Measurements from ENCODE around the gene DDX42. TPM values are rescaled to one million over a fixed set of nuclear protein-coding genes. Genes with fewer than 3 reads are reported as not detected.

The DDX42 gene
- total RNA-seq, 1 experiment from 2014 or later, result 184 TPM

DNA sequence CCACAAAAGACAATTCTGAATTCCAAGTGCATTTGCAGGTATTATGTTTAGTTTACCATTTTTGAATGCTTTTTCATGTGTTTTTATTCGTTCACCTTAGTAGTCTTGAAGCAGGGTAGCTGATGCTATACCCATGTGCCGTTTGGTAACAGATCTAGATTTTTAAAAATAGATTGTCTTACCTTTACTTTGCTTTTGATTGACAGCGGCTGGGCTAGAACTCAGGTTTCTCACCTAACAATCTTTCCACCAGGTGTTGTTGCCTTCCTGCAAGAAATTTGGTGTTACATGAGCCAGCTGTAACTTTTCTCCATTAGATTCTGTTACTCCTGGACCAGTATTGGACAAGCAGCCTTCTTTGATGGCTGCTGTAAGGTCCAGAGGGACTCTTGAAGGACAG is 55.0 kb downstream of the DDX42 start:
- Histone ChIP-seq H3K56ac (ENCODE audit: insufficient read length, low read depth, low read length) (no peak overlapping the region), H2BK20ac (ENCODE audit: low read depth, low read length, poor library complexity, severe bottlenecking) (no peak overlapping the region), H3K14ac (ENCODE audit: insufficient read depth, low read length) (no peak overlapping the region), H3K4me2 (ENCODE audit: insufficient read depth, insufficient read length, low read length) (peak overlapping the region; percentile 69), H3K23ac (ENCODE audit: insufficient read length, low read depth, low read length) (no peak overlapping the region), H3T11ph (ENCODE audit: low read length) (no peak overlapping the region), H2BK15ac (ENCODE audit: low read depth, low read length) (no peak overlapping the region), H3K18ac (ENCODE audit: insufficient read length, low read depth, low read length) (no peak overlapping the region), H2BK5ac (ENCODE audit: insufficient read length, low read length) (no peak overlapping the region), H2BK120ac (ENCODE audit: low read depth, low read length, poor library complexity, severe bottlenecking) (no peak overlapping the region), H3K9me3 (ENCODE audit: control insufficient read depth, low read depth, low read length) (no peaks in the 10 kb centered on the region), H2AK5ac (ENCODE audit: insufficient read length, low read length) (no peak overlapping the region), H2AFZ (ENCODE audit: low read length) (no peak overlapping the region), H3K79me1 (ENCODE audit: insufficient read depth, low read depth, low read length, poor library complexity, severe bottlenecking) (peaks cover 3% of the 10 kb centered on the region), H3K23me2 (ENCODE audit: insufficient read length, low read depth, low read length, poor library complexity, severe bottlenecking) (peaks cover 6% of the 10 kb centered on the region), H3K79me2 (ENCODE audit: insufficient read depth, low read length) (peaks cover 8% of the 10 kb centered on the region; the same call in 1 of the 2 replicates), H3K27ac (ENCODE audit: insufficient read length, low read depth, low read length) (no peak overlapping the region), H3K27me3 (ENCODE audit: insufficient read depth, low read length) (no peaks in the 10 kb centered on the region), H4K5ac (ENCODE audit: insufficient read length, low read depth, low read length) (no peak overlapping the region), H3K4ac (ENCODE audit: low read depth, low read length) (no peak overlapping the region), H4K20me1 (ENCODE audit: control insufficient read depth, insufficient read depth, insufficient read length) (no peaks in the 10 kb centered on the region), H3K4me1 (ENCODE audit: insufficient read depth, low read length) (no peaks in the 10 kb centered on the region), H4K8ac (replicated peaks; ENCODE audit: insufficient read length, low read depth, low read length) (no peak overlapping the region), H3K9ac (ENCODE audit: extremely low read depth, insufficient read length, low read length) (no peak overlapping the region), H4K91ac (ENCODE audit: insufficient read length, low read depth, low read length) (no peak overlapping the region), H2BK12ac (ENCODE audit: insufficient read length, low read depth, low read length) (no peak overlapping the region)
- no peak for DNase-seq
- TF ChIP-seq, protein P1, sequence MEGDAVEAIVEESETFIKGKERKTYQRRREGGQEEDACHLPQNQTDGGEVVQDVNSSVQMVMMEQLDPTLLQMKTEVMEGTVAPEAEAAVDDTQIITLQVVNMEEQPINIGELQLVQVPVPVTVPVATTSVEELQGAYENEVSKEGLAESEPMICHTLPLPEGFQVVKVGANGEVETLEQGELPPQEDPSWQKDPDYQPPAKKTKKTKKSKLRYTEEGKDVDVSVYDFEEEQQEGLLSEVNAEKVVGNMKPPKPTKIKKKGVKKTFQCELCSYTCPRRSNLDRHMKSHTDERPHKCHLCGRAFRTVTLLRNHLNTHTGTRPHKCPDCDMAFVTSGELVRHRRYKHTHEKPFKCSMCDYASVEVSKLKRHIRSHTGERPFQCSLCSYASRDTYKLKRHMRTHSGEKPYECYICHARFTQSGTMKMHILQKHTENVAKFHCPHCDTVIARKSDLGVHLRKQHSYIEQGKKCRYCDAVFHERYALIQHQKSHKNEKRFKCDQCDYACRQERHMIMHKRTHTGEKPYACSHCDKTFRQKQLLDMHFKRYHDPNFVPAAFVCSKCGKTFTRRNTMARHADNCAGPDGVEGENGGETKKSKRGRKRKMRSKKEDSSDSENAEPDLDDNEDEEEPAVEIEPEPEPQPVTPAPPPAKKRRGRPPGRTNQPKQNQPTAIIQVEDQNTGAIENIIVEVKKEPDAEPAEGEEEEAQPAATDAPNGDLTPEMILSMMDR (conservative IDR thresholded peaks at IDR 0.05), result no peak
- Mint-ChIP-seq H3K9me3 (no peaks in the 10 kb centered on the region; a peak in 1 of 5 replicates), H3K36me3 (ENCODE audit: insufficient read depth in 1 of 3, low read depth in 3 of 3) (peaks cover 68 to 96% (median 75%) of the 10 kb centered on the region in 3 experiments), H3K27ac (no peak overlapping the region), H3K4me1 (peaks cover 12 to 16% of the 10 kb centered on the region in 2 experiments), H3K27me3 (ENCODE audit: low read depth) (no peaks in the 10 kb centered on the region; the same call in 1 of the 2 replicates), H3K4me3 (peak overlapping the region in 1 of 2 experiments; percentile 100; a peak in 3 of 5 replicates)
- no CpG with 5 or more reads among the region's 3 CpGs for WGBS (ENCODE audit: extremely low coverage, insufficient read length, low lambda C conversion rate)
